Stromal cell of bone marrow (primary cell): ENCODE results near the gene TMTC2.

Experiments used
- DNase-seq: peaks from one replicate; pipeline ENCODE4 v3.0.0-alpha.2; 2012; ENCODE audit warnings: low read depth

Gene TMTC2

GRCh38 chr12:82686168-82687020 is at the start of gene TMTC2:
Gene TMTC2 (plus strand): TSS chr12:82686906.
- peak; percentile 80 for DNase-seq

GRCh38 chr12:82638324-82638723 is 48.4 kb upstream of the TMTC2 start:
- no peak for DNase-seq

GRCh38 chr12:82644896-82645295 is 41.8 kb upstream of the TMTC2 start:
- DNase-seq, result no peak

- DNase-seq, result no peak
Measured at GRCh38 chr12:82645414-82645813, 41.3 kb upstream of the TMTC2 start.

- no peak for DNase-seq
Measured at GRCh38 chr12:82647853-82648252, 38.9 kb upstream of the TMTC2 start.

- DNase-seq, result no peak
Measured at GRCh38 chr12:82648259-82648909, 38.3 kb upstream of the TMTC2 start.

GRCh38 chr12:82650627-82651337 is 35.9 kb upstream of the TMTC2 start:
- DNase-seq, result no peak

GRCh38 chr12:82651489-82651888 is 35.2 kb upstream of the TMTC2 start:
- DNase-seq, result no peak

- DNase-seq, result no peak
Measured at GRCh38 chr12:82652071-82652470, 34.6 kb upstream of the TMTC2 start.

- no peak for DNase-seq
Measured at GRCh38 chr12:82655751-82656150, 31.0 kb upstream of the TMTC2 start.

- no peak for DNase-seq
Measured at GRCh38 chr12:82659343-82660207, 27.1 kb upstream of the TMTC2 start.

- no peak for DNase-seq
Measured at GRCh38 chr12:82660541-82661325, 26.0 kb upstream of the TMTC2 start.

GRCh38 chr12:82663893-82664292 is 22.8 kb upstream of the TMTC2 start:
- no peak for DNase-seq

GRCh38 chr12:82665142-82665923 is 21.4 kb upstream of the TMTC2 start:
- no peak for DNase-seq

GRCh38 chr12:82666830-82667229 is 19.9 kb upstream of the TMTC2 start:
- no peak for DNase-seq

- no peak for DNase-seq
Measured at GRCh38 chr12:82671673-82672195, 15.0 kb upstream of the TMTC2 start.

GRCh38 chr12:82672811-82673495 is 13.8 kb upstream of the TMTC2 start:
- DNase-seq, result no peak

GRCh38 chr12:82673698-82674097 is 13.0 kb upstream of the TMTC2 start:
- no peak for DNase-seq

GRCh38 chr12:82675246-82675645 is 11.5 kb upstream of the TMTC2 start:
- no peak for DNase-seq
